Measurements from ENCODE around the gene MIB2. TPM values are rescaled to one million over a fixed set of nuclear protein-coding genes. Genes with fewer than 3 reads are reported as not detected.

MIB2 gene
- polyA plus RNA-seq, 3 donors = 5.4 to 65.7 (median 5.6) TPM

DNA sequence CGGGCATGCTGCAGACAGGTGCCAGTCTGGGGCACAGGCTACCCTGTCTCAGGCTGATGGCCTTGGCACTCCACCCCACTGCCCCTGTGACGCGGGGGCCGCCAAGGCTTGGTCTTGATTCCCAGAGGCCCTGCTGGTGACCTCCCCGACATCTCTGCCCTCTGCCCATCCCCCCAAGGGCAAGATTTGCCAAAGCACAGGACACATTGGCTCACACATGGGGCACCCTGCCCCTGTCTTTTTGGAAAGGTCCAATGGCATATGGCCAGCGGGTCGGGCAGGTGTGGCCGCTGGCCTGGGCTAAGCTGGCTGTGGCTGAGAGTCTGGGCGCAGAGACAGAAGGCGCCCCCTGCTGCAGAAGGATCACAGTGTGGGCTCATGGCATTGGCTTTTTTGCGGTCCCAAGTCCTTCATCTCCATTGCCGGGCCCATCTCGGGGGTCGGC lies 4.6 kb downstream of the MIB2 start:
- no peak overlapping the region for H3K27ac ChIP-seq (ENCODE audit: low read depth in 1 of 2, low read length in 2 of 2)
- H3K9ac ChIP-seq (ENCODE audit: insufficient read depth, low read length, poor library complexity, severe bottlenecking) = no peak overlapping the region
- Mint-ChIP-seq H3K36me3 (peaks cover 9 to 13% of the 10 kb centered on the region in 2 donors), H3K27ac (peak overlapping the region in 1 of 7 donors; percentile 48), H3K4me3 (no peak overlapping the region), H3K9me3 (peaks cover 0 to 2% (median 0%) of the 10 kb centered on the region in 7 donors), H3K4me1 (peaks cover 12% of the 10 kb centered on the region), H3K27me3 (ENCODE audit: low read depth in 3 of 3) (peaks cover 0 to 3% (median 1%) of the 10 kb centered on the region in 3 donors)
- no peaks in the 10 kb centered on the region for H3K9me3 ChIP-seq (replicated peaks in 1 of 2; ENCODE audit: control insufficient read depth in 1 of 2, insufficient read depth in 1 of 2, low read length in 2 of 2)
- DNase-seq = no peak
- H3K4me1 ChIP-seq (ENCODE audit: control insufficient read depth in 1 of 2, insufficient read depth in 2 of 2, low read length in 2 of 2) = peaks cover 9 to 14% of the 10 kb centered on the region in 2 donors
- 96% methylated on average over 14 of the region's 14 CpGs for WGBS (ENCODE audit: insufficient coverage)
- peaks cover 12% of the 10 kb centered on the region for H4K20me1 ChIP-seq (ENCODE audit: insufficient read depth, low read length)
- H3K4me2 ChIP-seq (replicated peaks; ENCODE audit: extremely low read depth, low read length, poor library complexity, severe bottlenecking) = no peak overlapping the region
- H3K4me3 ChIP-seq (replicated peaks in 1 of 3; ENCODE audit: low read depth in 2 of 3, low read length in 3 of 3) = no peak overlapping the region
- H3K36me3 ChIP-seq (replicated peaks in 1 of 2; ENCODE audit: control insufficient read depth in 1 of 2, insufficient read depth in 2 of 2, low read length in 2 of 2) = peaks cover 0 to 5% of the 10 kb centered on the region in 2 donors
- intact Hi-C loops (cut with micrococcal nuclease) = no loop called here
- H3K27me3 ChIP-seq (ENCODE audit: control insufficient read depth in 2 of 2, insufficient read depth in 2 of 2, low read length in 2 of 2) = no peaks in the 10 kb centered on the region
- TF ChIP-seq, protein P1, sequence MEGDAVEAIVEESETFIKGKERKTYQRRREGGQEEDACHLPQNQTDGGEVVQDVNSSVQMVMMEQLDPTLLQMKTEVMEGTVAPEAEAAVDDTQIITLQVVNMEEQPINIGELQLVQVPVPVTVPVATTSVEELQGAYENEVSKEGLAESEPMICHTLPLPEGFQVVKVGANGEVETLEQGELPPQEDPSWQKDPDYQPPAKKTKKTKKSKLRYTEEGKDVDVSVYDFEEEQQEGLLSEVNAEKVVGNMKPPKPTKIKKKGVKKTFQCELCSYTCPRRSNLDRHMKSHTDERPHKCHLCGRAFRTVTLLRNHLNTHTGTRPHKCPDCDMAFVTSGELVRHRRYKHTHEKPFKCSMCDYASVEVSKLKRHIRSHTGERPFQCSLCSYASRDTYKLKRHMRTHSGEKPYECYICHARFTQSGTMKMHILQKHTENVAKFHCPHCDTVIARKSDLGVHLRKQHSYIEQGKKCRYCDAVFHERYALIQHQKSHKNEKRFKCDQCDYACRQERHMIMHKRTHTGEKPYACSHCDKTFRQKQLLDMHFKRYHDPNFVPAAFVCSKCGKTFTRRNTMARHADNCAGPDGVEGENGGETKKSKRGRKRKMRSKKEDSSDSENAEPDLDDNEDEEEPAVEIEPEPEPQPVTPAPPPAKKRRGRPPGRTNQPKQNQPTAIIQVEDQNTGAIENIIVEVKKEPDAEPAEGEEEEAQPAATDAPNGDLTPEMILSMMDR (IDR thresholded peaks at IDR 0.05) = no peak
- peaks cover 12% of the 10 kb centered on the region for H3K79me2 ChIP-seq (ENCODE audit: insufficient read depth, low read length)
- H2AFZ ChIP-seq (ENCODE audit: insufficient read depth, low read depth, low read length, poor library complexity, severe bottlenecking) = no peak overlapping the region

DNA sequence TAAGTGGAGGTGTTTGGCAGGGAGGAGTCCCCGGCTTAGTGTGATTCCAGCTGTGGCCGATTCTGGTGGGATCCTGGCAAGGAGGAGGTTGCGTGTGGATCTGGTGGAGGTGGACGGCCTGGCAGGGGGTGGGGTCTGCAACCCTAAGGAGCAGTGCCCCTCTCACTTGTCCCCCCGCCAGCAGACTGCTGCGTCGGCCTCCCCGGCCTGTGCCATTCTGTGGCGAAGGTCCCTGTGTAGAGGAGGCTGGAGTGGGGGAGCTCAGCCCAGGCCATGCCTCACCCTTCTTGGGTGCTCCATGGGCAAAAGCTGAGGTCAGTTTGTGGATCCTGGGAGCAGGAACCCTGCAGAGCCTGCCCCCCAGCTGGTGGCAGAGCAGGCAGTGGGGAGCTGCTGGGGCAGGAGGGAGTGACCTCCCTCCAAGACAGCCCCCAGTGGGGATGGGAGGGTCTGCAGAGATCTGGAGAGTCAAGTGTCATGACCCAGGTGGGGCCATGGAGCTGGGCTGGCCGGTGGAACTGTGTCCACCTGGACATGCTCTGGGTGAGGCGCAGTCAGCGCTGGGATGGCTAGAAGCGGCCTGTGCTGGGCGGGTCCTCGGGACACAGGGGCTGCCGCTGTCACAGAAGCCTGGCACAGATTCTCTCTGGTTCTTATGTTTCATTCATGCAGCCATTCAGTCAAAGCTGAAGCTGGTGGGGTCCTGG lies 5.3 kb downstream of the MIB2 start:
- Histone ChIP-seq H3K27me3 (ENCODE audit: control insufficient read depth in 2 of 2, insufficient read depth in 2 of 2, low read length in 2 of 2) (no peaks in the 10 kb centered on the region), H3K4me2 (replicated peaks; ENCODE audit: extremely low read depth, low read length, poor library complexity, severe bottlenecking) (no peak overlapping the region), H4K20me1 (ENCODE audit: insufficient read depth, low read length) (peaks cover 12% of the 10 kb centered on the region), H3K9ac (ENCODE audit: insufficient read depth, low read length, poor library complexity, severe bottlenecking) (no peak overlapping the region), H3K9me3 (replicated peaks in 1 of 2; ENCODE audit: control insufficient read depth in 1 of 2, insufficient read depth in 1 of 2, low read length in 2 of 2) (no peaks in the 10 kb centered on the region), H3K36me3 (replicated peaks in 1 of 2; ENCODE audit: control insufficient read depth in 1 of 2, insufficient read depth in 2 of 2, low read length in 2 of 2) (peaks cover 0 to 5% of the 10 kb centered on the region in 2 donors), H3K79me2 (ENCODE audit: insufficient read depth, low read length) (peaks cover 12% of the 10 kb centered on the region), H3K4me3 (replicated peaks in 1 of 3; ENCODE audit: low read depth in 2 of 3, low read length in 3 of 3) (no peak overlapping the region), H2AFZ (ENCODE audit: insufficient read depth, low read depth, low read length, poor library complexity, severe bottlenecking) (no peak overlapping the region), H3K4me1 (ENCODE audit: control insufficient read depth in 1 of 2, insufficient read depth in 2 of 2, low read length in 2 of 2) (peaks cover 8 to 12% of the 10 kb centered on the region in 2 donors), H3K27ac (ENCODE audit: low read depth in 1 of 2, low read length in 2 of 2) (no peak overlapping the region)
- H3K36me3 Mint-ChIP-seq = peaks cover 9 to 16% of the 10 kb centered on the region in 2 donors
- H3K4me3 Mint-ChIP-seq = no peak overlapping the region
- H3K27me3 Mint-ChIP-seq (ENCODE audit: low read depth in 3 of 3) = peaks cover 0 to 3% (median 2%) of the 10 kb centered on the region in 3 donors
- H3K27ac Mint-ChIP-seq = no peak overlapping the region
- peaks cover 0 to 2% (median 0%) of the 10 kb centered on the region in 7 donors for H3K9me3 Mint-ChIP-seq
- peaks cover 12% of the 10 kb centered on the region for H3K4me1 Mint-ChIP-seq
- 95% methylated on average over 12 of the region's 16 CpGs for WGBS (ENCODE audit: insufficient coverage)
- no peak for DNase-seq
- TF ChIP-seq, protein P1 (IDR thresholded peaks at IDR 0.05) = no peak
- intact Hi-C loops (cut with micrococcal nuclease) = no loop called here
